Ascending aorta (tissue), 2 donors: ENCODE measurements around the gene TAS1R3. TPM values are rescaled to one million over a fixed set of nuclear protein-coding genes. Genes with fewer than 3 reads are reported as not detected.

ENCODE experiments used
- DNase-seq, 2 donors: peaks; one replicate each; pipeline ENCODE4 v3.0.0-alpha.2; 2019; ENCODE audit warnings: low spot score in 2 of 2
- H3K27ac ChIP-seq, 2 donors: fragments of 200-600 bp; sonication (generic); one replicate each; pipeline ENCODE4 v1.5.1; 2016 to 2017; ENCODE audit warnings: mild to moderate bottlenecking in 1 of 2
- H3K27me3 ChIP-seq: fragments of 200-600 bp; sonication (generic); one replicate; pipeline ENCODE4 v1.5.1; 2017
- H3K36me3 ChIP-seq, 2 donors: fragments of 200-600 bp; sonication (generic); one replicate each; pipeline ENCODE4 v1.5.1; 2016
- H3K4me1 ChIP-seq, 2 donors: fragments of 200-600 bp; sonication (generic); one replicate each; pipeline ENCODE4 v1.5.1; 2016 to 2017; ENCODE audit warnings: mild to moderate bottlenecking in 1 of 2
- H3K4me3 ChIP-seq, 2 donors: fragments of 200-600 bp; sonication (generic); one replicate each; pipeline ENCODE4 v1.5.1; 2016 to 2017; ENCODE audit warnings: mild to moderate bottlenecking in 1 of 2
- H3K9me3 ChIP-seq, 2 donors: fragments of 200-600 bp; sonication (generic); one replicate each; pipeline ENCODE4 v1.5.1; 2016
- intact Hi-C: fragments of 100-400 bp; cut with DNase I; formaldehyde crosslinking; loops from one replicate; pipeline ENCODE4 v1.15.1; 2023
- total RNA-seq: library from RNA; depleted of rRNA; stranded (reverse); fragments of >200 nt; gene quantifications from one replicate; pipeline ENCODE4 v1.1.0, GENCODE V29; 2016
- TF ChIP-seq, protein P1 (sequence below), 3 experiments: fragments of 200-600 bp in 2 of 3; fragments of 450-650 bp in 1 of 3; sonication (generic) in 2 of 3; IDR thresholded peaks; one replicate each; pipeline ENCODE4 v1.5.1; 2016 to 2019; ENCODE audit warnings: antibody characterized with exemption in 3 of 3, mild to moderate bottlenecking in 1 of 3, moderate library complexity in 1 of 3

TAS1R3 gene
- total RNA-seq, 1 donor from 2014 or later, result 2.7 TPM

DNA sequence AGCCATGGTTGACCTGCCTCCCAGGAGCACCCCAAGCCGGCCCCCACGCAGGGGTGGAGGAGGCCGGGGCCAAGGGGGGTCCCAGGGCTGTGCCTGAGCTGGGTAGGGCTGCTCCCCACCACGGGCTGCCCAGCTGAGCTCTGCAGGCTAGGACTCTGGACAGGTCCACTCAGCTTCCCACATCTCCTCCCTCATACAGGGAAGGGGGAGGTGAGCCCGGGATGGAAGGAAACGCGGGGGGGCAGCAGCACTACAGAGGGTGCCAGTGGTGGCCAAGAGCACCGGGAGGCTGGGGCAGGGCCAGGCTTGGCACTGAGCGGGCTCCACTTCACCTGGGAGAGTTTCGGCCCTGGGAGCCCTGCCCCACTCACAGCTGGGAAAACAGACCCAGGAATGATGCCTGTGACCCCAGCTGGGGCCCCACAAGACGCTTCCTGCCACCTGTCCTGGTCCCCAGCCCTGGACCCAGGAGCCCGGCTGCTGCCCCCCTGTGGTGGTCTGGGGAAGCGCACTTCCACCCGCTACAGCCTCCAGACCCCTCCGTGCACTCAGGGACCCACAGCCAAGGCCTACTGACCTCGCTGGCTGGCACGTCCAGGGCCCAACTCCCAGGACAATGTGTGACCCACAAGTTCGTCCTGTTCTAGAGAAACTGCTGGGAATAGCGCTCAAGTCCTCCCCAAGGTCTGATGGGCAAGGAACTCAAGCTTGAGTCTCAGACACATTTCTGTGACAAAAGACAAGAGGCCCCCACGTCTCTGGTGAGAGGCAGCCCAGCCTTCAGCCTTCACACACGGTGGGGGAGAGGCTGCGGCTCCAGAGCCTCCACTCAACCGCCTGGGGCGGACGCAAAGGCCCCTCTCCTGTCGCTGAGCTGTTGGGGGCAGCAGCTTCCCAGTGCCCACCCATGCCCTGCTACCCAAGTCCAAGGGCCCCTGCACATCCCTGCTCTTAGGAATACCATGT lies 40.9 kb downstream of the TAS1R3 start:
- intact Hi-C loops, result no loop called here
- peaks cover 7 to 9% of the 10 kb centered on the region in 2 donors for H3K36me3 ChIP-seq
- no peak overlapping the region for H3K4me3 ChIP-seq
- no peak overlapping the region for H3K27ac ChIP-seq
- DNase-seq, result peak in 1 of 2 donors; percentile 79
- TF ChIP-seq, protein P1, sequence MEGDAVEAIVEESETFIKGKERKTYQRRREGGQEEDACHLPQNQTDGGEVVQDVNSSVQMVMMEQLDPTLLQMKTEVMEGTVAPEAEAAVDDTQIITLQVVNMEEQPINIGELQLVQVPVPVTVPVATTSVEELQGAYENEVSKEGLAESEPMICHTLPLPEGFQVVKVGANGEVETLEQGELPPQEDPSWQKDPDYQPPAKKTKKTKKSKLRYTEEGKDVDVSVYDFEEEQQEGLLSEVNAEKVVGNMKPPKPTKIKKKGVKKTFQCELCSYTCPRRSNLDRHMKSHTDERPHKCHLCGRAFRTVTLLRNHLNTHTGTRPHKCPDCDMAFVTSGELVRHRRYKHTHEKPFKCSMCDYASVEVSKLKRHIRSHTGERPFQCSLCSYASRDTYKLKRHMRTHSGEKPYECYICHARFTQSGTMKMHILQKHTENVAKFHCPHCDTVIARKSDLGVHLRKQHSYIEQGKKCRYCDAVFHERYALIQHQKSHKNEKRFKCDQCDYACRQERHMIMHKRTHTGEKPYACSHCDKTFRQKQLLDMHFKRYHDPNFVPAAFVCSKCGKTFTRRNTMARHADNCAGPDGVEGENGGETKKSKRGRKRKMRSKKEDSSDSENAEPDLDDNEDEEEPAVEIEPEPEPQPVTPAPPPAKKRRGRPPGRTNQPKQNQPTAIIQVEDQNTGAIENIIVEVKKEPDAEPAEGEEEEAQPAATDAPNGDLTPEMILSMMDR (IDR thresholded peaks at IDR 0.05), result peak; percentile 88 to 97 (median 96)
- no peaks in the 10 kb centered on the region for H3K9me3 ChIP-seq
- H3K4me1 ChIP-seq, result peaks cover 23 to 26% of the 10 kb centered on the region in 2 donors
- no peaks in the 10 kb centered on the region for H3K27me3 ChIP-seq

DNA sequence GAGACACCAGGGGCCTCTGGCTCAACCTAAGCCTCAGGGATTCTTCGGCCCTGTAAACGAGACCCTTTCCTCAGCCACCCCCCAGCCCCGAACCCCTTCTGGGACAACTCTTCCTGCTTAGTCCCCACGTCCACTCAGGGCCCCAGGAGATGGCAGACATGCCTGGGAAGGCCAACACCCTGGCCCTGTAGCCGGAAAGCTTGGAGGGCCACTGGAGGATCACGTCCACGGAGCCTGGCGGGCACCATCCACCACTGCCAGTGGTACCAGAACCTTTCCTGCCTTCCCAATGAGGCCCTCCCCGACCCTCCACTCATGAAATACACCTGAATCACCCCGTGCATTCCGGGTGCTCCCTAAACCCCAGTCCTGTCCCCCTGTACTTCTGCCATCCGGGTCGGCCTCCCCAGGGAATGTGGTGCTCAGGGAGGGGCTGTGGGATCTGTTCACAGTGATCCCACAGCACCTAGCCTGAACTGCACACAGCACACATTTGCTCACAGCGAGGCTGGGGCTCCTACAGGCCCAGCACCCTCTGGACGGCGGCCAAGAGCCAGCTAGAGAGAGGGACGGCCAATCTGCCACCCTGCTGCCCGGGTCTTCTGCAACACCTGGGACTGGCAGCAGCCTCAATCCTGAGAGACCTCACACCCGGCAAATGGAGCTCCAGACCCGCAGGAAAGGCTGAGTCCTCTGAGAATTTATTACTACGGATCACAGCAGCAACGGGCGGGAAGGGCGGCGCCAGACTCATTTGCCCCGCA lies 42.2 kb downstream of the TAS1R3 start:
- intact Hi-C loops, result no loop called here
- Histone ChIP-seq H3K9me3 (no peaks in the 10 kb centered on the region), H3K4me1 (peaks cover 23 to 26% of the 10 kb centered on the region in 2 donors), H3K4me3 (peak overlapping the region in 1 of 2 donors; percentile 100), H3K27me3 (no peaks in the 10 kb centered on the region), H3K27ac (no peak overlapping the region), H3K36me3 (peaks cover 7 to 9% of the 10 kb centered on the region in 2 donors)
- TF ChIP-seq, protein P1 (IDR thresholded peaks at IDR 0.05), result no peak
- DNase-seq, result no peak

DNA sequence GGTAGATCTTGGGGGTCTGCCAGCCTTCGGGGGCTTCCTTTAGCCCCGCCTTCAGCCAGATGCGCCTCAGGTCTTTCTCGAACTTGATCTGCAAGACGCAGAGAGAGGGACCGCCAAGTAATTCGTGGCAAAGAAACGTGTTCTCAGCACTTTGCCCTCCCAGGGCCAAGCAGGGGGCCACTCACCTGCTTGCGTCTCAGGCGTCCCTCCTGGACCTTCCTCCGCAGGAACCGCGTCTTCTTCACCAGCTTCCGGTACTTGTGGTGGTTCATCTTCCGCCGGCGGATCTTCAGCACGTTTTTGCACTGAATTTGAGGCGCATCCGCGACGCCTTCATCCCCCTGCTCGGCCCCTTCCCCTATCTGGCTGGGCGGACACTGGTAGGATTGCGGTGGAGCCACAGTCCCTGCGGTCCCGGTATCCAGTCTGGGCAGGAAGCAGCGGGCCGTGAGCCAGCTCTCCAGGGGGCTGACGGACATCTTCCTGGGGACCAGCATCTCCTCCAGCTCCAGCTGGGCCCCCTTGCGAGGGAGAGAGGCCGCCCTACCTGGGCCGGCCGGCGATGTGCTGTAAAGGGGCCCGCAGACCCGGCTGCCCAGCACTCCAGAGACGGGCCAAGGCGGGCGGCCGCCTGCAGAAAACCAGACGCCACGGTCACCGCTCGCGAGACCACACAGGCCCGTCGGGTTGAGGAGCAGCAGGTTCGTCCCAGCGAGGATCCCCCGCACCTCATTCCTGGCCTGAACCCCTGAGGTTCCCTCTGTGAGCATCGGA lies 42.9 kb downstream of the TAS1R3 start:
- DNase-seq, result peak in 1 of 2 donors; percentile 64
- TF ChIP-seq, protein P1 (IDR thresholded peaks at IDR 0.05), result no peak

DNA sequence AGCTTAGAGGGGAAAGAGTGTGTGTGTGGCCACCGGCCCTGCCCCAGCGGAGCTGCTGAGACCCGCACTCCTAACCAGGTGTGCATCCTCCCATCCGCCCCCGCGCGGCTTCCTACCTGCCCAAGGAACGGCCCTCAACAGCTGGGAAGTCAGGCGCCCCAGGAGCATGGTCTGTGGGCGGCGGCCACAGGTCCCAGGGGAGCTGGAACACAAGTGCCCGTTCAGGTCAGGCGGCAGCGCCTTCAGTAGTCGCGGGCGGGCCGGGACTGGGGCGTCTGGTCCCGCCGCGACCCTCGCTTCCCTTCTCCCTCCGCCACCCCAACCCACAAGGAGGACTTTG lies 43.5 kb downstream of the TAS1R3 start:
- TF ChIP-seq, protein P1 (IDR thresholded peaks at IDR 0.05), result no peak
- peak in 1 of 2 donors; percentile 72 for DNase-seq
- intact Hi-C loops, result loop anchor here (2.0 kb wide), 2 partner anchors 16 to 66 kb away; partner anchors contain the start of genes MXRA8 and PUSL1
- H3K27ac ChIP-seq, result peak overlapping the region; percentile 97 to 98
- no peaks in the 10 kb centered on the region for H3K27me3 ChIP-seq
- H3K36me3 ChIP-seq, result peaks cover 7 to 9% of the 10 kb centered on the region in 2 donors
- peak overlapping the region; percentile 93 to 100 for H3K4me3 ChIP-seq
- H3K4me1 ChIP-seq, result peaks cover 23 to 26% of the 10 kb centered on the region in 2 donors
- H3K9me3 ChIP-seq, result no peaks in the 10 kb centered on the region

More for the DNA sequence above, 42.9 kb downstream of the TAS1R3 start:
- intact Hi-C loops, result loop anchor here (2.0 kb wide), 2 partner anchors 15 to 65 kb away; partner anchors contain the start of genes MXRA8 and PUSL1
- no peaks in the 10 kb centered on the region for H3K27me3 ChIP-seq
- peaks cover 23 to 26% of the 10 kb centered on the region in 2 donors for H3K4me1 ChIP-seq
- peak overlapping the region; percentile 93 to 100 for H3K4me3 ChIP-seq
- H3K36me3 ChIP-seq, result peaks cover 7 to 9% of the 10 kb centered on the region in 2 donors
- H3K27ac ChIP-seq, result peak overlapping the region; percentile 97 to 98
- H3K9me3 ChIP-seq, result no peaks in the 10 kb centered on the region
